Ecto neural progenitor cell (in vitro differentiated cells): ENCODE data around the gene ETV7.

Experiments
- DNase-seq: peaks from one replicate; pipeline ENCODE4 v3.0.0-alpha.2; 2018; ENCODE audit warnings: low spot score

The ETV7 gene

DNA sequence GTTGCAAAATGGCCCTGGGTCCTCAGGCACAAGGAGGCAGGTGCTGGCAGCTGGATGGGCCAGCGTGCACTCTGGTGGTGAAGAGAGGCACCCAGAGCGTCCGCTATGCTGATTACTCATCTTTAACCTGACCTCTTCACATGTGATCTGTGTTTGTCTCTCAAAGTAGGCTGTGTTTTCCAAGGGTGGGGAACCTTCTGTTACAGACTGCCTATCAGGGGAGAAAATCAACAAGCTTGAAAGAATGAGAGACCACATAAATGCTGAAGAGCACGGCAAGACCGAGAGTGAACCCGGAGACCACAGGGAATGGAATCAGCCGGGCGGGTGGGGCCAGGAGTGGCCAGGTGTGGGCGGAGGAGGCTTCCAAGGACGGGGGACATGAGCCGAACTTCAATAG lies 67.0 kb downstream of the ETV7 start:
- no peak for DNase-seq

DNA sequence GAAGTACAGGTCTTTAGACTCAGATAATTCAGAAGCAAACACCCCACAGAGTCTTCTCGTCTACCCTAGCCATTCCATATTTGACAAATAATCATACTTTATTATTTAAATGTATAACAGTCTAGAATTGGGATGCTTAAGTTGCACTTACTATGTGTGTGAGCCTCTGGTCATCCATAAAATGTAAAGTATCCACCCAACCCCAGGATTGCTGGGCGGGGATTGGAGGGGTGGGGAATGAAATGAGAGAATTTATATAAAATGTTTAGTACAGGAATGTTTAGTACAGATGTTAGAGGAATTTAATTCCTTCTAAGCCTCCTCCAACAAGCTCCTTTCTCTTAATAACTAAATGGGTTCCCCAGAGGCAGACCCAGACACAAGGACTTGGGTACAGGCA lies 67.6 kb downstream of the ETV7 start:
- DNase-seq, result no peak

DNA sequence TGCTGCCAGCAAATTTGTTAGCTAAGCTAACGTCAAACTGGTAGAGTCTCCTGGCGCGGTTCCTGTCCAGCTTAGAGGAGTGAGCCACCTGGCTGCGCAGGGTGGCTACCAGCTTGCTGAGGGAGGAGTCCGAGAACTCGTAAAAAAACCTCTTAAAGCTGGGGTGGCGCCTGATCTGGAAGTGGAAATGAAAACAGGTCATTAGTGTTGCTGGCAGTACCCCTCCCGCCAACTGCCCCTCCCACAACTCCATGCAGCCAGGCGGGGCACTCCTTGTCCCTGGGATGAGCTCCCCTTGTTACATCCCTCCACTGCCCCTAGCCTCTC lies 68.1 kb downstream of the ETV7 start:
- DNase-seq, result no peak

DNA sequence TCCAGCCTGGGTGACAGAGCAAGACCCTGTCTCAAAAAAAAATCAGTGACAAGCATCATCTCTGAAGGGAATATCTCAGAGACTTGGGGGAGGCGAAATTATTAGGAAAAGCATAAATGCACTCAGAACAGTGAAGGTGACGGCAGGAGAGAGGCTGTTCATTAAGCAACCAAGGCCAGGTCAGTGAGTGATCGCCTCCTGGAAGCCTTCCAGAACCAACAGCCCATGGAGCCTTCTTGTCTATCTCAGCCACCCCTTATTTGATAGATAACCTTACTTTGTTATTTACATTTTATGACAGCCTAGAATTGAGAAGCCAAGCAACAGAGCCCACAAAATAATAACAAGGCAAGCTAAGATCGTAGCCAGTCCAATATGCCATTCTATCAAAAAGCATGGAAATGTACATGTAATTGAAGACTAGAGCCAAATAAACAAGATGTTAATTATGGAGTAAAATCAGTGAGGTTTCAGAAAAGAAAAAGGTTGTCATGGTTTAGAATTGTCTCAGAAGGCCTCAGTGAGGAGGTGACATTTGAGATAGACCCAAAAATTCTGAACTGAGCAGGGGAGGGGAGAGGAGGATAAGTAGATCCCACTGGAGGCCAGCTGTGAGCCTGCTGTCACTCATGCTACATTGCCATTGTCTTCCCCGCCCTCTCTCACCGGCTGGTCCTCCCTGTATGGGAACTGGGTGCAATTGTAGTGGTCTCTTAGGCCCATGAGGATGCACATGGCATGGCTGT lies 68.6 kb downstream of the ETV7 start:
- DNase-seq, result no peak

DNA sequence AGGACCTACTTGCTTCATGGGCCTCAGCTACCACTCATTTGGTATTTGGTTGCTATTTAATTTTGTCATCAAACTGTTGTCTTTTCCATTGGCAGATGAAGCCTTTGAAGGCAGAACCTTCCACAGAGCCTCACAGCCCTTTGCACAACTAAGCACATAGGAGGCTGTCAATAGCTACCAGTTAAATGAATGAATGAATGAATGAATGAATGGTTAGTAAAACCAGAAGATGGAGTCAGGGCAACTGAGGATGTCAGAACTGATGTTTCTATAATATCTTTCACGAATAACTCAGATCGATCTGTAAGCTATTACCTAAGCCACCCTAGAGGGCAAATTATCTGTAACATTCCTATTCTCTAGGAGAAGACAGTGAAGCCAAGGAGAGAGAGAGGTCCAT lies 69.8 kb downstream of the ETV7 start:
- DNase-seq, result no peak
